GM20431 (cell line): ENCODE data around the gene MTSS2.

Experiments
- in situ Hi-C: fragments of 300-500 bp; cut with MseI, MboI; formaldehyde crosslinking; loops from one replicate; pipeline ENCODE4 v1.15.0; 2020; ENCODE audit warnings: low sequenced_read_pairs; ENCODE audit not compliant: unreplicated experiment

Gene MTSS2

GRCh38 chr16:70715860-70716357 is 30.1 kb upstream of the MTSS2 start:
- in situ Hi-C loops = no loop called here

- in situ Hi-C loops = no loop called here
These were observed 29.4 kb upstream of the MTSS2 start for GRCh38 chr16:70715055-70715858.

- in situ Hi-C loops = no loop called here
These were observed 28.8 kb upstream of the MTSS2 start for GRCh38 chr16:70714581-70715054.

GRCh38 chr16:70713824-70714223 is 28.0 kb upstream of the MTSS2 start:
- in situ Hi-C loops = no loop called here

GRCh38 chr16:70713342-70713741 is 27.5 kb upstream of the MTSS2 start:
- in situ Hi-C loops = no loop called here

GRCh38 chr16:70712942-70713341 is 27.1 kb upstream of the MTSS2 start:
- in situ Hi-C loops = no loop called here

GRCh38 chr16:70712359-70712758 is 26.5 kb upstream of the MTSS2 start:
- in situ Hi-C loops = no loop called here

GRCh38 chr16:70711211-70712031 is 25.6 kb upstream of the MTSS2 start:
- in situ Hi-C loops = no loop called here

GRCh38 chr16:70710422-70711210 is 24.8 kb upstream of the MTSS2 start:
- in situ Hi-C loops = no loop called here

GRCh38 chr16:70709942-70710341 is 24.1 kb upstream of the MTSS2 start:
- in situ Hi-C loops = no loop called here

- in situ Hi-C loops = no loop called here
These were observed 23.6 kb upstream of the MTSS2 start for GRCh38 chr16:70709457-70709856.

- in situ Hi-C loops = no loop called here
These were observed 22.8 kb upstream of the MTSS2 start for GRCh38 chr16:70708366-70709246.

GRCh38 chr16:70706948-70707465 is 21.2 kb upstream of the MTSS2 start:
- in situ Hi-C loops = no loop called here

GRCh38 chr16:70705056-70705455 is 19.2 kb upstream of the MTSS2 start:
- in situ Hi-C loops = no loop called here

- in situ Hi-C loops = no loop called here
These were observed 18.7 kb upstream of the MTSS2 start for GRCh38 chr16:70704586-70704985.

- in situ Hi-C loops = no loop called here
These were observed 18.1 kb upstream of the MTSS2 start for GRCh38 chr16:70703835-70704381.

GRCh38 chr16:70703041-70703834 is 17.4 kb upstream of the MTSS2 start:
- in situ Hi-C loops = no loop called here

GRCh38 chr16:70702624-70703023 is 16.8 kb upstream of the MTSS2 start:
- in situ Hi-C loops = no loop called here
